Endothelial cell of umbilical vein (primary cell): Measurements from ENCODE around the gene SULT4A1. TPM values are rescaled to one million over a fixed set of nuclear protein-coding genes. Genes with fewer than 3 reads are reported as not detected.

Source experiments
- BruUV-seq: library from RNA; stranded (reverse); fragments of 400-500 nt; replicated peaks from 2 replicates; lab custom pipeline; 2021; lab: Mats Ljungman, UMichigan
- CTCF ChIA-PET: fragments of 300-600, 350-600 bp; sonication (Branson Sonifier 250); formaldehyde crosslinking; loops from one replicate; lab custom pipeline; 2021; ENCODE audit warnings: antibody characterized with exemption, inconsistent platforms; lab: Charles Lee
- POLR2A ChIA-PET: fragments of 300-600, 350-600 bp; sonication (Branson Sonifier 250); formaldehyde crosslinking; loops from one replicate; lab custom pipeline; 2021; ENCODE audit warnings: antibody characterized with exemption, inconsistent platforms; lab: Charles Lee
- DNase-seq: peaks from one replicate; pipeline ENCODE4 v3.0.0-alpha.2; 2011; ENCODE audit warnings: low read depth, low spot score
- FAIRE-seq: peaks from 2 replicates; lab custom pipeline; 2011; peaks lifted over from hg19 to GRCh38; lab: Jason Lieb, UNC
- H2AFZ ChIP-seq: 2 replicates; pipeline ENCODE4 v1.6.0; 2012; ENCODE audit warnings: low read depth, low read length, control low read depth, inconsistent platforms
- H3K27ac ChIP-seq: 2 replicates; pipeline ENCODE4 v1.5.1; 2011; ENCODE audit warnings: low read depth, mild to moderate bottlenecking, control low read depth, low read length, moderate library complexity; ENCODE audit not compliant: insufficient read depth
- H3K27me3 ChIP-seq, 2 experiments: 2 replicates each; pipeline versions ENCODE4 v1.6.0 to v1.6.1; 2011; ENCODE audit warnings: low read length in 2 of 2, mixed read lengths in 1 of 2; ENCODE audit not compliant: control insufficient read depth in 2 of 2, insufficient read depth in 2 of 2
- H3K36me3 ChIP-seq, 2 experiments: 2 replicates in 1 of 2; 3 replicates in 1 of 2; pipeline ENCODE4 v1.5.1; 2011; ENCODE audit warnings: low read length in 2 of 2, mild to moderate bottlenecking in 1 of 2, moderate library complexity in 1 of 2; ENCODE audit not compliant: control insufficient read depth in 2 of 2, insufficient read depth in 2 of 2; ENCODE audit errors: extremely low read depth in 1 of 2
- H3K4me1 ChIP-seq: 3 replicates; pipeline ENCODE4 v1.5.1; 2011; ENCODE audit warnings: mild to moderate bottlenecking, low read length; ENCODE audit not compliant: control insufficient read depth, insufficient read depth; ENCODE audit errors: extremely low read depth
- H3K4me2 ChIP-seq: 2 replicates; pipeline ENCODE4 v1.6.1; 2011; ENCODE audit warnings: low read length, control low read depth, mixed read lengths; ENCODE audit not compliant: insufficient read depth
- H3K4me3 ChIP-seq, 3 experiments: fragments of 200-600 bp in 1 of 3; sonication (generic), shearing (Covaris generic) in 1 of 3; replicated peaks in 1 of 3; 2 replicates each; pipeline ENCODE4 v1.5.1; 2011 to 2016; ENCODE audit warnings: control low read depth in 3 of 3, low read length in 3 of 3, mild to moderate bottlenecking in 2 of 3, inconsistent platforms in 1 of 3, low read depth in 1 of 3, moderate library complexity in 1 of 3; ENCODE audit not compliant: insufficient read depth in 1 of 3
- H3K79me2 ChIP-seq: 2 replicates; pipeline ENCODE4 v1.6.0; 2012; ENCODE audit warnings: low read length, inconsistent platforms; ENCODE audit not compliant: control insufficient read depth, insufficient read depth
- H3K9ac ChIP-seq: replicated peaks from 2 replicates; pipeline ENCODE3; 2011; ENCODE audit warnings: low read length, control low read depth; ENCODE audit not compliant: insufficient read depth; ENCODE audit errors: extremely low read depth
- H3K9me1 ChIP-seq: replicated peaks from 3 replicates; pipeline ENCODE4 v1.6.0; 2011; ENCODE audit warnings: mild to moderate bottlenecking, low read length; ENCODE audit not compliant: control insufficient read depth, insufficient read depth; ENCODE audit errors: extremely low read depth
- H3K9me3 ChIP-seq: replicated peaks from 2 replicates; pipeline ENCODE4 v1.5.1; 2012; ENCODE audit warnings: low read length, inconsistent platforms; ENCODE audit not compliant: control insufficient read depth, insufficient read depth
- H4K20me1 ChIP-seq: replicated peaks from 2 replicates; pipeline ENCODE3; 2011; ENCODE audit warnings: mild to moderate bottlenecking, low read length; ENCODE audit not compliant: control insufficient read depth, insufficient read depth; ENCODE audit errors: extremely low read depth
- EZH2 ChIP-seq: IDR thresholded peaks from 2 replicates; pipeline ENCODE4 v1.6.1; 2012; ENCODE audit warnings: borderline replicate concordance, low read depth, mild to moderate bottlenecking, moderate library complexity, low read length, inconsistent platforms; ENCODE audit not compliant: severe bottlenecking
- FOS ChIP-seq: IDR thresholded peaks from 2 replicates; pipeline ENCODE4 v1.6.1; 2011; ENCODE audit warnings: mild to moderate bottlenecking, low read length, moderate library complexity, borderline replicate concordance; ENCODE audit not compliant: insufficient read depth
- GATA2 ChIP-seq: IDR thresholded peaks from 2 replicates; pipeline ENCODE4 v1.7.0; 2011; ENCODE audit warnings: low read depth, mild to moderate bottlenecking, moderate library complexity, mixed read lengths, low read length; ENCODE audit not compliant: insufficient read length, insufficient read depth
- JUN ChIP-seq: IDR thresholded peaks from 2 replicates; pipeline ENCODE4 v1.6.1; 2011; ENCODE audit warnings: borderline replicate concordance, low read depth; ENCODE audit not compliant: insufficient read length, insufficient read depth
- MYC ChIP-seq: IDR thresholded peaks from one replicate; pipeline ENCODE4 v1.6.1; 2011; ENCODE audit warnings: mild to moderate bottlenecking, low read depth, low read length
- POLR2A ChIP-seq: IDR thresholded peaks from 2 replicates; pipeline ENCODE4 v1.6.1; 2012; ENCODE audit warnings: low read depth, mild to moderate bottlenecking, control low read depth, low read length
- POLR2AphosphoS5 ChIP-seq: IDR thresholded peaks from 2 replicates; pipeline ENCODE4 v1.6.1; 2012; ENCODE audit warnings: low read depth, mild to moderate bottlenecking, control low read depth, low read length, moderate library complexity; ENCODE audit not compliant: insufficient read depth
- dilution Hi-C: fragments of 300-500 bp; cut with MboI; formaldehyde crosslinking; loops from one replicate; pipeline ENCODE4 v1.15.0; 2019; ENCODE audit warnings: low sequenced_read_pairs; ENCODE audit not compliant: extremely low pct_ligation_motif_present
- intact Hi-C: fragments of 100-400 bp; cut with micrococcal nuclease; formaldehyde crosslinking; loops from one replicate; pipeline ENCODE4 v1.10.0; 2022
- polyA plus RNA-seq, 4 experiments: library from polyadenylated mRNA; depleted of rRNA in 3 of 4; stranded (reverse) in 3 of 4; unstranded in 1 of 4; fragments of >200 nt; gene quantifications; 2 replicates each; pipeline versions ENCODE4 v1.2.1 to v1.2.3, GENCODE V29; 2011 to 2012; ENCODE audit warnings: missing spikeins in 1 of 4
- total RNA-seq: library from RNA; stranded (reverse); gene quantifications from 2 replicates; pipeline ENCODE4 v1.2.3, GENCODE V29; 2021
- TF ChIP-seq, protein P1 (sequence below), 2 donors: IDR thresholded peaks; 1 replicate in 1 of 2; 2 replicates in 1 of 2; pipeline ENCODE4 v1.5.1; 2011; ENCODE audit warnings: low read length in 2 of 2, mild to moderate bottlenecking in 2 of 2, moderate library complexity in 2 of 2, control low read depth in 1 of 2, inconsistent platforms in 1 of 2, low read depth in 1 of 2; ENCODE audit not compliant: insufficient read depth in 1 of 2; ENCODE audit errors: extremely low read depth in 1 of 2
- TF ChIP-seq, protein P2 (sequence below): IDR thresholded peaks from 2 replicates; pipeline ENCODE4 v1.6.1; 2011; ENCODE audit not compliant: insufficient read depth, insufficient read length

SULT4A1 gene
- total and polyA plus RNA-seq, 2 donors (not counting 3 experiments of a cell fraction or from before 2014, with no cell fraction given) = 0.48 TPM; not detected in 1

DNA sequence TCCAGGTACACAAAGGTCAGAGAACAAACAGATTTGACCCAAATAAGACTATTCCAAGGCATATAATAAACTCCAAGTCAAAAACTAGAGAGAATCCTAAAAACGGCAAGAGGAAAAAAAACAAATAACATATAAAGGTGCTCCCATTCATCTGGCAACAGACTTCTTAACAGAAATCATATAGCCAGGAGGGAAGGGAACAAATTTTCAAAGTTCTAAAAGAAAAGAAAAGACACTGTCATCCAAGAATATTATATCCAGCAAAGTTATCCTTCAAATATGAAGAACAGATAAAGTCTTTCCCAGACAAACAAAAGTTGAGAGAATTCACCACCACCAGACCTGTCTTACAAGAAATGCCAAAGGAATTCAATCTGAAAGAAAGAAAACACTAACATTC, 61.3 kb downstream of the SULT4A1 start:
- Histone ChIP-seq H3K36me3 (no peaks in the 10 kb centered on the region), H4K20me1 (no peaks in the 10 kb centered on the region), H3K79me2 (no peaks in the 10 kb centered on the region), H3K4me2 (no peak overlapping the region), H3K27ac (no peak overlapping the region), H3K9me1 (no peaks in the 10 kb centered on the region), H3K9ac (no peak overlapping the region), H3K4me1 (no peaks in the 10 kb centered on the region), H3K4me3 (no peak overlapping the region), H3K9me3 (no peaks in the 10 kb centered on the region), H2AFZ (no peak overlapping the region), H3K27me3 (peaks cover 0 to 4% of the 10 kb centered on the region in 2 experiments)
- TF ChIP-seq GATA2 = no peak
- TF ChIP-seq POLR2AphosphoS5 = no peak
- no peak for TF ChIP-seq JUN
- TF ChIP-seq, protein P1, sequence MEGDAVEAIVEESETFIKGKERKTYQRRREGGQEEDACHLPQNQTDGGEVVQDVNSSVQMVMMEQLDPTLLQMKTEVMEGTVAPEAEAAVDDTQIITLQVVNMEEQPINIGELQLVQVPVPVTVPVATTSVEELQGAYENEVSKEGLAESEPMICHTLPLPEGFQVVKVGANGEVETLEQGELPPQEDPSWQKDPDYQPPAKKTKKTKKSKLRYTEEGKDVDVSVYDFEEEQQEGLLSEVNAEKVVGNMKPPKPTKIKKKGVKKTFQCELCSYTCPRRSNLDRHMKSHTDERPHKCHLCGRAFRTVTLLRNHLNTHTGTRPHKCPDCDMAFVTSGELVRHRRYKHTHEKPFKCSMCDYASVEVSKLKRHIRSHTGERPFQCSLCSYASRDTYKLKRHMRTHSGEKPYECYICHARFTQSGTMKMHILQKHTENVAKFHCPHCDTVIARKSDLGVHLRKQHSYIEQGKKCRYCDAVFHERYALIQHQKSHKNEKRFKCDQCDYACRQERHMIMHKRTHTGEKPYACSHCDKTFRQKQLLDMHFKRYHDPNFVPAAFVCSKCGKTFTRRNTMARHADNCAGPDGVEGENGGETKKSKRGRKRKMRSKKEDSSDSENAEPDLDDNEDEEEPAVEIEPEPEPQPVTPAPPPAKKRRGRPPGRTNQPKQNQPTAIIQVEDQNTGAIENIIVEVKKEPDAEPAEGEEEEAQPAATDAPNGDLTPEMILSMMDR (IDR thresholded peaks at IDR 0.05; ENCODE audit: extremely low read depth in 1 of 2, insufficient read depth in 1 of 2, low read depth in 1 of 2, low read length in 2 of 2) = no peak
- TF ChIP-seq MYC = no peak
- TF ChIP-seq FOS = no peak
- TF ChIP-seq, protein P2, sequence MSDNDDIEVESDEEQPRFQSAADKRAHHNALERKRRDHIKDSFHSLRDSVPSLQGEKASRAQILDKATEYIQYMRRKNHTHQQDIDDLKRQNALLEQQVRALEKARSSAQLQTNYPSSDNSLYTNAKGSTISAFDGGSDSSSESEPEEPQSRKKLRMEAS = no peak
- no peak for TF ChIP-seq POLR2A
- no peak for TF ChIP-seq EZH2
- DNase-seq (no peak), FAIRE-seq (peak; percentile 50)
- no TSS peak for BruUV-seq
- ChIA-PET POLR2A (no interaction called here), CTCF (no interaction called here)
- dilution Hi-C loops (no loop called here), intact Hi-C loops (no loop called here)
